GM21576 (cell line): ENCODE data around the gene MRPL28.
"Not testable (repeated sequence)": the region's sequence is repeated elsewhere in the genome, so short reads cannot be mapped to it uniquely, and the experiment has no call there.

Experiments
- ATAC-seq: cut with Tn5 transposase; IDR thresholded peaks from one replicate; pipeline ENCODE4 v1.9.1; 2021; ENCODE audit warnings: mild to moderate bottlenecking, moderate library complexity; ENCODE audit not compliant: unreplicated experiment

Gene MRPL28

DNA sequence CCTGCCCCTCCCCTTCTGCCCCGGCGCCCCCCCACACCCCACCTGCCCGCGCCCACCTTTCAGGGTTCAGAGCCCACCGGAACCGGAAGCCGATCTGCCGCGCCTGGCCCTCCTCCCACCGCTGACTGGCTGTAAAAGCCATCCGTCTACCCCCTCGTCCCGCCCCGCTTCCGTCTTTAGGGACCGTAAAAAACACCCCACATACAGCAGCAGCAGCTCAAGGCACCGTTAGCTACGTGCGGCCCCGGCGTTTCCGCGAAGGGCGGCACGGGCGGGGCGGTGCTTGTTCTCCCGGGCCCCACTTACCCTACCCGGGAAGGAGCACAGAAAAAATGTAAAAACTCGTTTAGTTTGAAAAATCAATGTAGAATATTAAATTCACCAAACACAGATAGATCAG is at the start of gene MRPL28:
Gene MRPL28 (minus strand): TSS at position 96 of the 400 bp plus-strand sequence. CDS start 320 bp downstream, outside the sequence.
- ATAC-seq: peak; percentile 79

DNA sequence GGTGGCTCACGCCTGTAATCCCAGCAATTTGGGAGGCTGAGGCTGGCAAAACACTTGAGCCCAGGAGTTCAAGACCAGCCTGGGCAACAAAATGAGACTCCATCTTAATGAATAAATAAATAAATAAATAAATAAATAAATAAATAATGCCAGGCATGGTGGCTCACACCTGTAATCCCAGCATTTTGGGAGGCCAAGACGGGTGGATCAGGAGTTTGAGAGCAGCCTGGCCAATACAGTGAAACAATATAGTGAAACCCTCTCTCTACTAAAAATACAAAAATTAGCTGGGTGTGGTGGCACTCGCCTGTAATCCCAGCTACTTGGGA is 44.8 kb upstream of the MRPL28 start:
- not testable (repeated sequence) for ATAC-seq

DNA sequence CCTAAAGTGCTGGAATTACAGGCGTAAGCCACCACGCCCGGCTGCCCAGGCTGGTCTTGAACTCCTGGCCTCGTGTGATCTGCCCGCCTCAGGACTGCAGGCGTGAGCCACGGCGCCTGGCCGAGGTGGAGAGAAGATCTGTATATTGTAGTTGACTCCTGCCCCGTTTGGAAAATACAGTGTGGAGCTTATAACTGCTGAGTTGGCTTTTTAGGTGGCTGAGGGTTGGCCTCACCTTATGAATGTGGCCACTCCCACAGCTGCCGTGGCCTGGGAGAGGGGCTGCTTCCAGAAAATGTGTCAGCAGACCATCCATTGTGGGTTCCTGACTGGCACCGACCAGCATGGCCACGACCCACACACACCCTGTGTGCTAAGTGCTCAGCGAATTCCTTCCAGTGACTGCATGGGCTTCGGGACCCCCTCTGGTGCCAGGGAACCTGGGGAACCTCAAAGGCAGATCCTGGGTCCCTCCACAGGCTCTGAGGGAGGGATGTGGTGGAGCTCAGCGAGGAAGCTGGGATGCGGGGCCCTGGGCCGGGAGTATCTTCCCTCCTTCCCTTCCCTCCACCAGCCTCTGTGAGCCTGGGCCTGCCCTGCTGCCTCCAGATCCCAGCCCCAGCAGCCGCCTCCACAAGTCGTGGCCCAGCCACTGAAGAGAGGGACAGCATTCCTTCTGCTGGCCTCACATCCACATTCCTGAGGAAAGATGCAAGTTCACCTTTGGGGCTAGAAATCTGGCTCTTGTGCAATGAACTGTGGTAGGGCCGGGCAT is 44.2 kb upstream of the MRPL28 start:
- ATAC-seq: no peak

DNA sequence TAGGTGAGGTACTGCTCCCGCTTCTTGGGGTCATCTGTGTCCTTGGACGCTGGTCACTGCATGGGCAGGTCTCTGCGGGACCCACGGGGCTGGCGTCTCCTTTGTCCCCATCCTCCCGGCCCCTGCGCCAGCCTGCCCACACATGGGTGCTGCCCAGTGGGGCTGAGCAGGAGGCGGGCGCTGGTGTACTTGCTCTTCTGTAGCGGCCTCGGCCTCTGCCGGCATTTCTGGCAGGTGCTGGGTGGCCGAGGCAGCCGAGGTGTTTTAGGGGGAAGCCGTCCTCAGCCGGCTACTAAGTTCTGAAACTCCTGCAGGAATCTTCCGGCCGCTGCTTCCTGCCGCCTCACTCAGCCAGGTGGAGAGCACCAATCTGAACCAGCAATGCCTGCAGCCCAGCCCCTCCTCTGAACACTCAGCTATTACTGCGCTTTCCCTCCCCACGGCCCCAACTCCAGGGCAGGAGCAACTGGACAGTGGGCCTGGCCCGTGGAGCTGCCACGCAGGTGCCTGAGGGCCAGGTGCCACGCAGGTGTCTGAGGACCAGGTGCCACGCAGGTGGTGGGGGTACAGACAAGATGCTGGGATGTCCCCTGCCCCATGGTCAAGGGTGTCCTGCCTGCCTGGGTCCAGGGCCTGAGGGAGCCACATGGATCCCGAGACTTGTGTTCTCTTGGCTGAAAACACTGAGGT is 41.4 kb upstream of the MRPL28 start:
- no peak for ATAC-seq

DNA sequence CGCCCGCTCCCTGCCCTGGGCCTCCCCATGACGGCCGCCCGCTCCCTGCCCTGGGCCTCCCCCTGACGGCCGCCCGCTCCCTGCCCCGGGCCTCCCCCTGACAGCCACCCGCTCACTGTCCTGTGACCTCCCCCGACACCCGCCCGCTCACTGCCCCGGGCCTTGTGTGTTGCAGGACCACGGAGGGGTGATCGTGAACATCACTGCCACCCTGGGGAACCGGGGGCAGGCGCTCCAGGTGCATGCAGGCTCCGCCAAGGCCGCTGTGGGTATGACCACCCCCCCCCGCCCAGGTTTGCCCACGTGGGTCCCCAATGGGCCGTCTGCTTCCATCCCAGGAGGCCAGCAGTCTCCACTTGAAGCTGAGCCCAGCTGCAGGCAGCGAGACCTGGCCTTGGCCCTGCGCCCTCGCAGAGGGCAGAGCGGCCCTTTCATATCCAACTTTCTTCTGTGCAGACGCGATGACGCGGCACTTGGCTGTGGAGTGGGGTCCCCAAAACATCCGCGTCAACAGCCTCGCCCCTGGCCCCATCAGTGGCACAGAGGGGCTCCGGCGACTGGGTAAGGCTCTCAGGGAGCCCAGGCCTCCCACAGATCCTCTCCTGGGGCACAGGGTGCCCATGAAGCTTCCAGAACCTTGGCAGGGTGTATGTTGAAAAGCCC is 40.3 kb upstream of the MRPL28 start:
- no peak for ATAC-seq

DNA sequence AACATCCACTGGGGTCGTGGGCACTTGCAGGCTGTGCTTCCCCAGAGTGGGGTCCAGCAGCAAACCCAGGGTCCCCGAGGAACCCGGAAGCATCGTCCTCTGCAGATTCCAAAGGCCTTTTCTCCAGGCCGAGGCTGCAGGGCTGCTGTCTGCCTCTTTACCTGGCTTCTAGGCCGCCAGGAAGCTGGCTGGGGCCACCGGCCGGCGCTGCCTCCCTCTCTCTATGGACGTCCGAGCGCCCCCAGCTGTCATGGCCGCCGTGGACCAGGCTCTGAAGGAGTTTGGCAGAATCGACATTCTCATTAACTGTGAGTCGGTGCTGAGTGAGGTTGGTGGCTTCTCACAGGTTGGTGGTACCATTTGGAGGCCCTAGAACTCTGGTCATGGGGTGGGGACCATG is 36.9 kb upstream of the MRPL28 start:
- no peak for ATAC-seq

DNA sequence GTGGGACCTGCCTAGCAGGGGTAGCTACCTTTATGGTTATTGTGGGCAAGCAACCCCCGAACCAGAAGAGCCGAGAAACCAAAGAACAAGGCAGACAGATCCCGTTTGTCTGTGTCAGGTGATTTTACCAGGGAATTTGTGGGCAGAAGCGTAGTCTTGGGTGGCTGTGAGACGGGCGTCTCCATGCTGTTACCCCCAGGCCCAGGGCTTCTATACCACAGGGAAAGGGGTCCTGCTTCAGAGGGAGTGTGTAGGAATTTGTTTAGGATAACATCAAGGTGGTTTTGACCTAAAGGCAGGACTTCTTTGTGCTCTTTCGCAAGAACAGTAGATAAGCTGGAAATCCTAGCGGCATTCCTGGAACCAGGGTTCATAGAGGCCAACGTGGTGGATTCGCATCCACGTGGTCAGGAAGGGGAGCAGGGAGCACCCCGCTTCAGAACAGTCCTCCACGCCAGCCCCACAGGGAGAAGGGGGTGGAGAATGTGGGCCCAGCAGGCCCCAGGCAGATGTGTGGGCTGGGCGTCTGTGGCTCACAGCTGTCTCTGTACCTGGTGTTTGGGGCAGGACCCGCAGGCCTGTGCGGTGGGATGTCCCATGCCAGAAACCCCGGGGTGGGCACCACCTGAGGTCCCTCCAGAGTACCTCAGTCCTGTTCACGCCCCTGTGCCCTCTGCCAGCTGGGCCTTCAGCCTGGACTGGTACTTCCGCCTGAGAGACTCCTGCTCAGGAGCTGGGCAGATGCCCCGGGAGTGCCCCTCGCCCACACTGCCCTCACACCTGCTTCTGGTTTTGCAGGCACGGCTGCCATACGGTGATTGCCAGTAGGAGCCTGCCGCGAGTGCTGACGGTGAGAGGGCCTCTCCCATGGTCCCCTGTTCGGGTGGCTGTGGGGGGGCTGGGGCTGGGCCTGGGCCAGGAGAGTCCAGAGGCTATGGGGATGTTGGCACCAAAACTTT is 35.5 kb upstream of the MRPL28 start:
- no peak for ATAC-seq

DNA sequence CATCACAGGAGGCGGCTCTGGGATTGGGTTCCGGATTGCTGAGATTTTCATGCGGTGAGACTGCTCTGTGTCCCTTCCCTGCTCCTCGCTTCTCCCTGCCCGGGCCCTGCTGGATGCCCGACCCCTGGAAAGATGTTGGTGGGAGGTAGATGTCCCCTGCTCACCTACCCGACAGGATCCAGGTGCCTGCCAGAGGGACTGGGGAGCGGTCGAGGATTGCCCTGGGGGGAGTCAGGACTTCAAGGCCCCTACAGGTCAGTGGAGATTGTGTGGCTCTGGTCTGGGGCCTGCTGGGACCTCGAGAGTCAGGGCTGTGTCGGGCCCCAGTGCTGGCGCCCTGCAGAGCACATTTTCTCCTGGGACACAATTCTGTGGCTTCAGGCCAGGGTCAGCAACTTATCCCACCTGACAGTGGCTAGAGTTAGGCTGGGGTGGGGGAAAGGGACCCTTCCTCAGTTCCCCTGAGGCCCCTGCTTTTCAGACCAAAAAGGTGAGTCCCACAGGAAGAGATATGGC is 34.7 kb upstream of the MRPL28 start:
- ATAC-seq: no peak

DNA sequence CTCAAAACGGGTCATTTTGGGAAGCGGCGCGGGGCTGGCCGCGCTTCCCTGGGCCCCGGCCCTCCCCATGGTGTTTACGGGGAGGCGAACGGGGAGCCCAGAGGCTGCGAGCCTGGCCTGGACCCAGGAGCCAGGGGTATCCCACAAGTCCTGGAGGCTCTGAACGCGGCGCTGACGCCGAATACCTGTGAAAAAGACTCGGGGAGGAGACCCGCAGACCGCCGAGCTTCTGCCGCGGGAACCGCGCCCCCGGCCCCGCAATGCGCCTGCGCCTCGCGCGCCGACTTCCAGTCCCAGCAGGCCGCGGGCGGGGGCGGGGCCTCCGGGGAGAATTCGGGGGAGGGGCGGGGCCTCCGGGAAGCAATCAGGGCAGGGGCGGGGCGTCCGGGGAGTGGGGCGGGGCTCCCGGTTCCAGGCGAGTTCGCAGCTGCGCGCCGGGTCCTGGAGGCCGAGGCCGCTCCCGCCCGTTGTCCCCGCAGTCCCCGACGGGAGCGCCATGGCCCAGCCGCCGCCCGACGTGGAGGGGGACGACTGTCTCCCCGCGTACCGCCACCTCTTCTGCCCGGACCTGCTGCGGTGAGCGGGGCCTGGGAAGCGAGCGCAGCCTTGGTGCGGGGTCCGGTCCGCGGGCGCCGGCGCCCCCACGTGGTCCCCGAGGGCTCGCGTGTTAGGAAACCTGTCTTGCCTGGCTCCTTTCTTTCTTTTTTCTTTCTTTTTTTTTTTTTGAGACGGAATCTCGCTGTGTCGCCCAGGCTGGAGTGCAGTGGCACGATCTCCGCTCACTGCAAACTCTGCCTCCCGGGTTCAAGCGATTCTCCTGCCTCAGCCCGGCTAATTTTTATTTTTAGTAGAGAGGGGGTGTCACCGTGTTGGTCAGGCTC is 31.4 kb upstream of the MRPL28 start, which contains the start of gene DECR2:
Gene DECR2 (plus strand): TSS at position 418 of the 881 bp plus-strand sequence. CDS start 79 bp downstream, at position 497.
- ATAC-seq: peak; percentile 38

DNA sequence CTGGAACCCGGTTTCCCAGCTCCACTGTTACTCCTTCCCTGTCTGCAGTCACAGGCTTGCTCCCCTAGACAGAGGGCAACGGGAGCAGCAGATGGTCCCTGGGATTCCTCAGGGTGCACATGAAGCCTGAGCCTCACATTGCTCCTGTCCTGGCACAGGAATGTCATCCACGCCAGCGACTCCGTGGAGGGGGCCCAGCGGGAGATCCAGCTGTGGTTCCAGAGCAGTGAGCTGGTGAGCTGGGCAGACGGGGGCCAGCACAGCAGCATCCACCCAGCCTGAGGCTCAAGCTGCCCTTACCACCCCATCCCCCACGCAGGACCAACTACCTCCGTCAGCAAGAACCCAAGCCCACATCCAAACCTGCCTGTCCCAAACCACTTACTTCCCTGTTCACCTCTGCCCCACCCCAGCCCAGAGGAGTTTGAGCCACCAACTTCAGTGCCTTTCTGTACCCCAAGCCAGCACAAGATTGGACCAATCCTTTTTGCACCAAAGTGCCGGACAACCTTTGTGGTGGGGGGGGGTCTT is 29.8 kb upstream of the MRPL28 start:
- ATAC-seq: no peak

DNA sequence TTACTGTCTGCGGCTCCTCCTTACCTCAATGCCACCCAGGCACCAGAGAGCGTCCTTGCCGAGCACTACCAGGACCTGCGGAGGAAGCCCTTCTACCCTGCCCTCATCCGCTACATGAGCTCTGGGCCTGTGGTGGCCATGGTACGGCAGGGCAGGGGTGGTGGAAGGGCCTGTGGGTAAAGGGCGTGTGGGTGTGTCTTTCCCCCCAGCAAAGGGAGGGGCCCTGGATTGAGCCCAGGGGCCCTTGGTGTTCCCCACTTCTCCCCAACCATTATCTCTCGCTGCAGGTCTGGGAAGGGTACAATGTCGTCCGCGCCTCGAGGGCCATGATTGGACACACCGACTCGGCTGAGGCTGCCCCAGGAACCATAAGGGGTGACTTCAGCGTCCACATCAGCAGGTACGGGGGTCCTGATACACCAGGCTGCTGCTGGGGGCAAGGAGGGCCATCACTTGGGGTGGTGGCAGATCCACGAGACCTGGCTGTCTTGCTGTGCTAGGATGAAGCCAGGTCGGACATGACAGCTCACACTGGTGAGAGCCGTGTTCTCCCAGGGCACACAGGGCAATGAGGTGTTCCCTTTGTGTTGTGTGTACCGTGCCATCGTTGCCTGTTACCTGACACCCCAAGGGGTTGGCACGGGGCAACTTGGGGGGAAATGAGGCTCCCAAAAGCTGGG is 29.1 kb upstream of the MRPL28 start:
- ATAC-seq: no peak

DNA sequence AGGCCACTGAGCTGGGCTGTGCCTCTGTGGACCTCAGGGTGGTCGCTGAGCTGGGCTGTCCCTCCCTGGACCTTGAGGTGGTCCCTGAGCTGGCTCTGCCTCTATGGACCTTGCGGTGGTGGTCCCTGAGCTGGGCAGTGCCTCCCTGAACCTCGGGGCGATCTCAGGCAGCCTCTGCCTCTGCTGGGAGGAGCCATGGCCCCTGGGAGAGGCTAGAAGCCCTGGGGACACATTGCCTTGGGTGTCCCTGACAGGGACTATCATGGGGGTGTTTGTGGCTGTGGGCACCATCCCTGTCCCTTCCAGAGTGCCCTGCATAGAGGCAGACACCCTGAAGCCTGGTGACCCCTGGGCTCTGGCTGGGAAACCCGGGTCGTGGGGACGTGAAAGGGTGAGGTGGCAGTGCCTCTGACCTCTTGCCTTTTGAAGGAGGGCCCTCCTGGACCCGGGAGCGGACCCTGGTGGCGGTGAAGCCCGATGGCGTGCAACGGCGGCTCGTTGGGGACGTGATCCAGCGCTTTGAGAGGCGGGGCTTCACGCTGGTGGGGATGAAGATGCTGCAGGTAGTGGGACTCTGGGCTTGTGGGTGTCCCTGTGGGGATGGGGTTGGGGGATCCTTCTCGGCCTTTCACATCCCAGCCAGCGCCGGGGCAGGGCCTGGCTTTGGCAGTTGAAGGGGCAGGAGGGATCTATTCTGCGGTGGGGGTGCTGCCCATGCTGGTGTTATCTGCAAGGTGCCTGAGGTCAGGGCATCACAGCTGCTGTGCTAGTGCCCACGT is 28.4 kb upstream of the MRPL28 start:
- ATAC-seq: no peak

DNA sequence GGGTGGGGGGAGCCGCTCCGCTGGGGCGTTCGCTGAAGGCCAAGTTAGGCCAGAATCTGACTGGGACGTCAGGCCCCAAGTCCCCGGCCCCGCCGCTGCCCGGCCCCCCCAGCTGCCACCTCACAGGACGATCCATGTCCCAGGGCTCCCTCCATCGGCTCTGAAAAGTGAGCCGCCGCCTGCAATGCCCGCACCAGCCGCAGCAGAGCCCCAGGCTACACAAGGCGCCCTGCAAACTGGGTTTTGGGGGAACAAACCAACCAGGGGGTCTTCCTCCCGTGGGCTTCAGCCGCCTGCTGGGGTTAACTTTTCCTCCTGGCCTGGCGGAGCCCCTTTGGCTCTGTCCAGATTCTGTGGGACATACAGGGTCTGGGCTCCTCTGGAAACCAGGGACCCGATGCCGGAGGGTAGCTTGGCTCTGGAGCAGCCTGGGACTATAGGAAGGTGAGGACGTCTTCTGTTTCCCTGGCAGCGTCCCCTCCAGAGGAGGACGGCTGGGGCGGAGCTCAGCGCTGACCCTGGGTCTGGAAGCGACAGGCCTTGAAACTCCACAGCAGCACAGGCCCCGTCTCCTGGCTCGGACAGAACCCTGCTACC is 27.5 kb upstream of the MRPL28 start:
- ATAC-seq: no peak

DNA sequence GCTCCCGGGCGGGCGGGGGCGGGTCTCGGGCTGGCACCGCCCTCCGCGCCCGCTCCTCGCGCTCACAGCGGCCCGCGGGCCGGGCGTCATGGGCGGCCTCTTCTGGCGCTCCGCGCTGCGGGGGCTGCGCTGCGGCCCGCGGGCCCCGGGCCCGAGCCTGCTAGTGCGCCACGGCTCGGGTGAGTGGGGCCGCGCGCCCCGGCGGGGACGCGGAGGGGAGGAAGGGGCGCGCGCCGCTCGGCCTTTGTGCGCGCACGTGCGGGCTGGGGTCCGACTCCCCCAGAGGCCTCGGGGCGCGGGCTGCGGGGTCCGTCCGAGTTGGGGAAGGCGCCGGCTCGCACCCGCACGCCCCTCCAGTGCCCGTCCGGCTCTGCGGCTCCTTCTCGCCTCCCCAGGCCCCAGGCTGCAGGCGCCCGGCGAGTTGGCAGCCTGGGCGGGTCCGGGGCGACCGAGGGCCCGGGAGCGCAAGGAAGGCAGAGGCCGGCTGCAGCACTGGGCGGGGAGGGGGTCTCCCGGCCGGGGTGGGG is 26.9 kb upstream of the MRPL28 start, which contains the start of gene NME4:
Gene NME4 (plus strand): TSS at position 65 of the 527 bp plus-strand sequence. CDS start 24 bp downstream, at position 89.
- no peak for ATAC-seq

DNA sequence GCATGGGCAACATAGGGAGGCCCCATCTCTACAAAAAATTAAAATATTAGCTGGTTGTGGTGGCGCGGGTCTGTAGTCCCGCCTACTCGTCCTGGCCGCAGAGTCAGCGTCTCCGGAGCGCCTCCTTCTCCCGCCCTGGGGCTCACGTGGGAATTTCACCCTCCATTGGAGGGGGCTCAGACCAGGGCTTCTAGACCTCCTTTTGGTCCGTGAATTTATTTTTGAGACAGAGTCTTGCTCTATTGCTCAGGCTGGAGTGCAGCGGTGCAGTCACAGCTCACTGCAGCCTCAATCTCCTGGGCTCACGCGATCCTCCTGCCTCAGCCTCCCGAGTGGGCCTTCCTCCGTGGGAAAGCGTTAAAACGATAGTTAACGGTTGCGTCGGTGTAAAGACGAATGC is 26.3 kb upstream of the MRPL28 start:
- ATAC-seq: no peak

DNA sequence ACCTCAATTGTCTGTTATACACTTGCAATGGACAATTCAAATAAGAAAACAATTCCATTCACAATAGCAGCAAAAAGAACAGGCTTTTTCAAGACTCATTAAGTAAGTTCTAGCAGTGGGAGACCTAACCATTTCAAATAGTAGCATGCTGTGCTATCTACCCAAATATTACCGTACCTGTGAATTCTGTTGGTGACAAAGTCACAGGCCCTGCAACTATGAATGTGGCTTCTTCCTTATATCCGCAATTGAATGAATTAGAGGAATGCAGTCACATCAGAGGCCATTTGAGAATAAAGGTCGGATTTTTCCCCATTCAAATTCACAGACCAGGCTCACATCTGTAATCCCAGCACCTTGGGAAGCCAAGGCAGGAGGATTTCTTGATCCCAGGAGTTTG is 25.9 kb upstream of the MRPL28 start:
- no peak for ATAC-seq

DNA sequence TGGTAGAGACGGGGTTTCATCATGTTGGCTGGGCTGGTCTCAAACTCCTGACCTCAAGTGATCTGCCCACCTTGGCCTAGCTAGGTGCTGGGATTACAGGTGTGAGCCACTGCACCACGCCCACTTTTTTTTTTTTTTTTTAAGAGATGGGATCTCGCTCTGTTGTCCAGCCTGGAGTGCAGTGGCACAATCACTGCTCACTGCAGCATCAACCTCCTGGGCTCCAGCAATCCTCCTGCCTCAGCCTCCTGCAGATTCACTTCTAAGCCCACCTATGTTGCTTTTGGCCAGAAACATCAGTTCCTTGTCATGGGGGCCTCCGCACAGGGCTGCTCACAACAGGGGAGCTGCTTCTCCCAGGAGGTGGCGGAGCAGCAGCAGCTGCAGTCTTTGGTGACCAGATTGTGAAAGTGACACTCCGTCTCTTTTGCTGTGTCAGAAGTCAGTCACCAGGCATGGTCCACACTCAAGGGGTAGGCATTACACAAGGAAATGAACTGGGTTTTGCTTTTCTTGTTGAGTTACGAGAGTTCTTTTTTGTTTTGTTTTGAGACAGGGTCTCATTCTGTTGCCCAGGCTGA is 22.2 kb upstream of the MRPL28 start:
- ATAC-seq: no peak
